SKM-1 (cell line): ENCODE data around the gene LINC00305.

Source experiments
- DNase-seq: peaks from one replicate; lab custom pipeline; 2025; ENCODE audit not compliant: unreplicated experiment; lab: John Stamatoyannopoulos, UW

LINC00305 gene

DNA sequence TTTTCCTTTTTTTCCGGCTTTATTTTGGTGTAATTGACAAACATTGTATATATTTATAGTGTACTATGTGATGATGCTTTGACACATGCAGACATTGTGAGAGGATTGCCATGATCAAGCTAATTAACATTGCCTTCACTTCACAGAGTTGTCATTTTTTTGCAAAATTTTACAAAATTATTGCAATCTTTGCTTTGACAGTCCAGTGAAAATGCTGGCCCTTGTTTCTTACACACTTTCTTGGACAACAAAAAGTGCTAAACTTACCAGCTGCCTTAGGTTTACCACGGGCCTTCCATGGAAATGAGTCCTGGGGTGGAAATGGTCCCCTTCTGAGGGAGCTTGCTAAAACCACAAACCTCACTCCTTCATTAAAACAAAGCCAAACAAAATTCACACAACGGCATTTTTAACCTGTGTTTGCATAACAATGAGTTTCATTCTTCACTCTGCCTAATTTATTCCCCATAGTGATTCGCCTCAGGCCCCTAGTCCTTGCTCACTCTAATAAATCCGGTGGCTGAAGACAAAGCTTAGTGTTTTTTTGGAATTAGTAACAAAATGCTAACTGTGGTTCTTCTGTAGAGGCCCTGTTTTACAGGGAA is 32.2 kb downstream of the LINC00305 start:
- no peak for DNase-seq

DNA sequence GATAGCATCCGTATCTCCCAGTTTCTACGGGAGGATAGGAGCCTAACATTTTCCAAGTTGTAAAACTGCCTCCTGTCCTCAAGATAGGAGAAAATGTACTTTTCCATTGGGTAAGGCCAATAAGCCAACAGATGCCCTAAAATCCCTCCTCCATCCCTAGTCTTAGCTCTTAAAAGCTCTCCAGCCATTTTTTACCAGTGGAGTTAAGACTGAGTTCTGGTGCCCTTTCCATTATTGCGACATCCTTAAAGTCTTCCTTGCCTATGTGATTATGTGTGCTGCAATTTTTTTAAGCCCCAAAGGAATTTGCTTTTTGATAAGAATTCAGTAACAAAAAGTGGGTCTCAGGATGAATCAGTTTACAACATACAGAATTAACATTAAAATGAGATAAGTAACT is 33.0 kb downstream of the LINC00305 start:
- no peak for DNase-seq

DNA sequence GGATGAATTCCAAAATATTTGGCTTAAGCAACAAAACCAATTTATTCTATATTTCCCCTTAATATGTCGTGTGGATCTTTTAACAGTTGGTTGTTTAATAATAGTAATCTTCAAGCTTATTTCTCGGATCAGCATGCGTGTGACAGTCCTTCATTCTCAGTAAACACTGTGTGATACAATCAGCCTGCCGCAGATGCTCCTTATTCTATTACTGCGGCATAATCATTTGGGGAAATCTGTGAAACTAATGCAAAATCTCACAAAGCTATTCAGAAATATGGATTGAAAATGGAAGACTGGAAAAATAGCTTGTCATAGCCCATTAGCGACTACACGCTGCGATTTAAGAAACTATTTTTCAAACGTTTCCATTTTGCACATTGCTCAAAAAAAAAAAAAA is 36.9 kb downstream of the LINC00305 start:
- DNase-seq = no peak

DNA sequence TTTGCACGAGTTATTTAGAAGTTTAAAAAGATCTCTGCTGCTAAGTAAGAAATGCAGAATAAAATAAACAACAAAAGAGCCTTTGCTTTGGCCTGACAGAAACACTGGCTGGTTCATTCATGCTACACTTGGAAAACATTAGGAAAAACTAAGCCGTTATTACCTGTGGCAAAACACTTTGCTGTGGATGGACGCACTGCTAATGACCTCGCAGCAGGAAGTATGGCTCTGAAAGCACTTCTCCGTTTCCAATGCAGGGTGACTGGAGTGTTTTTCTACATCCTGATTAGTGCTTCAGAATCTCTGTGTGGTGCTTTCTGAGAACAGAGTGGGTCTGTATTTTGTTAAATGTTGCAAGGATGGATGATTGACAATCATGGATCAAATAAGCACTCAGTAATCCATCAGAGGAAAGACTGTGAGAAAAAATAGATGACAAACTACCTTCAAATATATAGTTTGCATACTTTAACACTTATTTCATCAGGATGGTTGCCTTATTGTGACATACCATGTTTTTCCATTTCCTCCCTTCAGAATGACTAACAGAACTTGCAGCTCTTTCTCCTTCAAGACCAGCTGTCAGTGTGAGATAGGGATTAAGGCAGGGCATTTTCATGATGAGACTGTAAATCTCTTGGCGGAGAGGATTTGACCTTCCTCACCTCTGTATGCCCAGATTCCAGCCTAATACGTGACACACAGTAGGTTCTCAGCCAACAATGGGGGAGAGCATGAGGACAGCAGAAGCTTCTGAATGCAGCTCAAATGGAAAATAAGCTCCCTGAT is 38.0 kb downstream of the LINC00305 start:
- DNase-seq = peak; percentile 67

DNA sequence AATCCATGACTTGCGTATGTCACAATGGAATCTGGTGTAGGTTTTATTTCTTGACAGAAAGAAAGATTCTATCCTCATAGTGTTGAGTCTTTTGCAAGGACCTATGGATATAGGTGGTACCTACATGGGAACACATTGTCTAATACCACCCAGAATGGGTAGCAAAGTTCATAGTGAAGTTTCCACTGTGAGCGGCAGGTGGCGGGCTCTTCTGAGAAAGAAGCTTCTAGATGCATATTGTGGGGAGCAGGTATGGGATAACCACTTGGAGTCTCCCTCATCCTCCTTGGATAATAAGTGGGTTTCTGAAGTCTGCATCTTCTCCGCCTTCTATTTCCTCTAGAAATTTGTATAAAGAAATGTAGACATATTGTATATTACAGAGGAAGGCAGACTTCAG is 44.9 kb downstream of the LINC00305 start:
- DNase-seq = no peak

DNA sequence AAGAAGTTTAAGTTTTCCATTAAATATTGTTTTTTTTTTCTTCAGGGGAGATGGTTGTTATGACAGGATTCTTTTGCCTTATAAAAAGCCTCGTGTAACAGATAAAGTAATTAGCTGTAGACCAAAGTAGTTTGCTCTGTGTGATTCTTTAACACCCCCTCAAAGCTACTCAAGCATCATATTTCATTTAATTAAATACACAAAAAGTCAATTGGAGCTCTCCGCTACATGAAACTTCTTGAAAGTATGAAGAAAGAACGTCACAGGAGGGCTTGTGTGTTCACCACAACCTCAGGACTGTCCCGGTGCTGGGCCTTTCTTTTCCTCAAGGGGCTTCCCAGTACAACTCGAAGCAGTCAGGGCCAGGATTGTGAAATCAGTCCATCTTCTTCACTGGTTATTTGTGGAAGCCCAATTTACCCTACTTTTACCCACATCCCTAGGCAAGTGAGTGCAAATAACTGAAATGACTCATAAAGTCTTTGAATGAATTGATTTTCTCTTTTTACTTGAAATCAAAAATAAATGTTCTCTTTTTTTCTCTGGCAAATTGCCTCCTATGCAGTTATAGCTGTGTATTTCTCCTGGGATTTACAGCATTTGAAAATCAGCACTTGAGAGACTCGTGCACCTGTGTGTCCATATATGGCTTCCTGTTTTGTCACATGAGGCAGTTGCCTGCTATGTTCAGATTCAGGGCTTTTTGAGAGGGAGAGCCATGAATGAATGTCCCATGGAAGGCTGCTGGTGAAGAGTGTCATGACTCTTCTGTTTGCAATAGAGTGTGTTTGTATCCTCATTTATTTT is 48.6 kb downstream of the LINC00305 start:
- DNase-seq = no peak

DNA sequence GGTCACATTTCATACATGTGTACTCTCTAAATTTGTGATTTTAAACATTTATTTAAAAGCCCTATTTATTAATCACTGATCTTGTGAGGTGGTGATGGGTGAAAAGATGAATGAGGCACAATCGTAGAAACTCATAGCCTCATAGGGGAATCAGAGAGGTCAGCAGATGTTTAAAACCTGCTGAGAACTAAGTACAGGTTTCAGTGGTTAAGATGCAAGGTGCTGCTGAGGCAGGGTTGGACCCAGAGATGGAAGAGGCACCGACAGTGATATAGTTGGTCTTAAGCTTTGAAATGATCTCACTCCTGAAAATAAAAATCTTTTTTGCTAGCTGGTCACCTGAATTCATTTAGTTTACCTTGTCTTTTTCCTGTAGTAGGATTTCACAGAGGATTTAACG is 49.6 kb downstream of the LINC00305 start:
- DNase-seq = no peak

DNA sequence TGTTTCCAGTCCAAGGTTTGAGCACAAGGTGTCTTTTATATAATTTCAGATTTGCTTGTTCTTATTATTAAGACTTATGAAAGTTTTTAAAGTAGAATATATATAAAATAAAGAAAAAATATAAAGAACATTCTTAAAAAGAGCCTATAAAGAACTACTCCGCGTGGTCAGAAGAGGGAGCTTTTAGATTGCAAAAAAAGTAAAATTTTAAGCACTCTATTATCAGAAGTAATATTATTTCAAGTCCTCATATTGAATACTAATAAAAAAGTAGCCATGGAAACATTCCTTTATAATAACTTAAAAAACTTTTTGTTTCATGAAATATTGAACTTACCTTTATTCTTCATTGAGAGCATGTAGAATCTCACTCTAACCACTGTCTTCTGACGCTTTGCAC is 51.4 kb downstream of the LINC00305 start:
- DNase-seq = no peak

DNA sequence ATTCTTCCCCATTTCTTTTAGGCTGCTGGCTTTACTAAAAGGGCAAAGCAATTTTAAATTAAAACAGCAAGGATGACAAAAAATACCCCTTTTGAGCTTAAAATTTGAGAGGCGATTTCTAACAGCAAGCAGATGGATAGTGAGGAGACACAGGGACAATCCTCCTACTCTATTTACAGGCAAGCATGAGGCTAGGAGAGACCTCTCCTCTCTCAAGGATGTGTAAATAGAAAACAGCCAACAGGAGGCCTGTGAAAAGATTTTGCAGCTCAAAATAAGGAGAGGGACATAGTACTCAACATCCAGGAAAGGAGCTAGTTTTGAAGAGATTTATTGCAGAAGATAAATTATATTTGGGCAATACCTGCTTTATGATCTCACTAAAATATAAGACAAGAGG is 53.8 kb downstream of the LINC00305 start:
- no peak for DNase-seq

DNA sequence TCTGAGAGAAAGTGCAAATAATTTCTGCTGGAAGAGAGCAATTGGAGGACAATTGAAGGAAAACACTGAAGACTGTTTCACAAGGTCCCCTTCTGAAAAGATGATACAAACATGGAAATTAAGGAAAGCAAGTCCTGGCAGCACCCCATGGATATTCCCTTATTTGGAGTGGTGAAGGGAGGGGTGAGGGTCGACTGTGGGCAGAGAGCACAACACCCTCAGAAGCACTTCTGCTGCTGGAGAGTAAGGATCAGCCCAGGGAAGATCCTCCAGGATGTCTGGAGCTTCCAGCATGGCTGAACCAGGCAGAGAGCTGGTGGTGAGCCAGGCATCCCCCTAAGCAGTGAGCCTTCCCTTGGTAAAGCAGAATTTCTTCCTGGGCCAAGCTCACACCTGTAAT is 54.7 kb downstream of the LINC00305 start:
- DNase-seq = no peak

DNA sequence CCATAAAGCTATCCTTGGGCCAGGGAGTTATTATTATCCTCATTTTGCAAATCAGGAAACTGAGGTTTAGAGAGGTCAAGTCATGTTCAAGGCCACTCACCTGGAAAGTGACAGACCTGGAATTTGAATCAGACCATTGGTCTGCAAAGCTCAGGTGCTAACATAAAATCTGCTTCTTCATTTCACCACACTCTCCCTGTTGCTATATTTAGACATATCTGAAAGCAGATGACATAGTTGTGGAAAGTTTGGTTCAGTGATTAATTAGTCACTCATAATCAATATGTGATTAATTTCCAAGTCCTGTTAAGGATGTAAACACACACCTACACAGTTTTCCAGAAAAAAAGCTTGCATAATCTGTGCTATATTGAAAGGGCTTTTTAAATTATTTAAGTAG is 57.4 kb downstream of the LINC00305 start:
- no peak for DNase-seq

DNA sequence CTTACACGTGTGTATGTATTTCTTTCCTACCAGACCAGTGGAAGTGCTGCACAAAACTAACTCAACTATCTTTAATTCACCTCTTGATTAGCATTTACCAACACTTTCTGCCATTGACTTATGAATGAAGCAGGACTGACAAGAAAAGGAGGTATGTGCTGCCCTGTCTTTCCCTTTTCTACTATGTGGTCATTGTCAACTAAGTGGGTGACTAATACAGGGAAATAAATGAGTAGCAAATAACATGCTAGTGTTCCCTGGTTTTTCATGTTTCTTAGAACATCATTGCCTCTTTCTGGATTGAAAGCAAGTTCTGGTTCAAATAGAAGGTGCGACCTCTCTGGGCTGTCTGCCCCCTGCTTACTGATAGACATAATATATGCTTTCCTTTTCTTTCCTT is 58.0 kb downstream of the LINC00305 start:
- no peak for DNase-seq

DNA sequence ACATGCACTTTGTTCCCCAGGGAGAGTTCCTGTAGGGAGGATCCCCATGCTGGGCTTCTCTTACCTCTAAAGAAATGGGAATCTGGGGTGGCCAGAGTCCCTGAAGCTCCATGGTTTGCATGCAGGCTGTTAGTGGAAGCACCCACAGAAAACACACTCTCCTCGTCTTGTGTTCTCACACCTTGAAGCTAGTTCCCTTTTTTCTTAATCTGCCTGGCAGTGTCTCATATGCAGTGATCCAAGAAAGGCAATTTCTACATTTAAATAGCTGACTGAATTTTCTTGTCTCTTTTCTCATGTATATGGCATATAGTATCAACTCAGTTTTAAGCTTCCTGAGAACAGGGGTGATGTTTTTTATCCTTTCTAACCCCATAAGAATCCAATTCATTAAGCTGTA is 65.0 kb downstream of the LINC00305 start:
- DNase-seq = no peak

DNA sequence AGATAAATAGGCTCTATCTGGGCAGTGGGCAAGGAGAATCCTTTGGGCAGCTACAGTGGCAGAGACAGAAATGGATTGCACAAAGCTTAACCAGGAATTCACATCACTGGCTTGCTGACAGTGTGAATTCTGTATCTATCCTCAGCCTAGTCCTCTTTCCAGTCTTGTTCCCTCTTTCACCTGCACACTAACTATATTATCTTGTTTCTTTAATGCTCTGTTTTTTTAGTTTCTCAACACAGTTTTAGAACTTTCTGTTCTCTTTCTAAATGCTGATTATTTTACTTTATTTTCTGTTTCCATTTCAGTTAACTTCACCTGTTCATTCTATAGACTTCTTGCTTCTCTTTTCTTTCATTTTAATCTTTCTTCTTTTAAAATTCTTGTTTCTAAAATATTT is 66.4 kb downstream of the LINC00305 start:
- DNase-seq = no peak

DNA sequence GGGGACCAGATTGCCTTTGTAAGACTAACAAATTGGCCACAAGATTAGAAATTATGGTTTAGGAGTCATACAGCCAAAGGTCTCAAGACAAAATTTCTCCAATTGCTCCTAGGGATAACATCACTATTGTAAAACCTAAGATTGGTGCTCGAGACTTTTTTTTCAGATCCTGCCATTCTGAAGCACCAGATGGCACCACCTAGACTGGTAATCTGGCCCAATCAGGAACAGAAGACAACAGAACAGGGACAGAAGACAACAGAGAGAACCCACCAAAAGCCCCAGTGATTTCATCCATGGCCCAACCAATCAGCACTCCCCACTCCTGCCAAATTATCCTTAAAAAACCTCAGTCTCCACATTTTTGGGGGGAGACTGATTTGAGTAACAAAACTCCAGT is 66.8 kb downstream of the LINC00305 start:
- DNase-seq = no peak

DNA sequence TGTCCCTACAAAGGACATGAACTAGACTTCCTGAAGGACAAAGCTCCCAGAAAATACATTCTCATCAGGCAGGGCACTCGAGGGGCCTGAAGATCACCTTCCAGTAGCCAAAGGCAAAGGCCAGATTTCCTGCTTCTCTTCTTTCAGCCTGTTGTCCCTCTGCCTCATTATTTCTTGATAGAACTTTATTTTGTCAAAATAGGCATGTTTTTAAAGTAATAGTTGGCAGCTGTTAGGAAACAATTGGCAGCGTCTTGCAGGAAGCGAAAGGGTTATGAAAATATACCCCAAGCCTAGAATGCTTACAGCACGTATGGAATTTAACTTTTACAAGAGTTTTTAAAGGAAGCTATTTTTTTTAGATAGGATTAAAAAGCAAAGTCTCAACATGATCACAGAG is 74.9 kb downstream of the LINC00305 start:
- no peak for DNase-seq

DNA sequence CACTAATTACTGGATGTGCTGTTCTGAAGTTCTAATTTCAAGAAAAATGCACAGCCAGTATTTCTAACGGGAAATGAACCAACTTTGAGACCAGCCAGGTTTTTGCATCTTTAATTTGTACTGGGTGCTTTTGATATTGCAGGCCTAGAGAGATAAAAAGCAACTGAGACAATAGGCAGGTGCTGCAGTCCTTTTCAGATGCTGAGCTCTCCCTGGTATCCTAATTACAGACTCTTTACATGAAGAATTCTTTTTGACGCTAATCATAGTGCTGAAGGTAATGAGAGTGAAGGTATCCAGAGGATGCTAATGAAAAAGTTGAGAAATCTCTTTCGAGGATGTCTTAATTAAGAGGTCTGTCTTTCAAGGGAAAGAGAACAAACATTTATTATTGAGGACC is 93.9 kb downstream of the LINC00305 start:
- DNase-seq = no peak

DNA sequence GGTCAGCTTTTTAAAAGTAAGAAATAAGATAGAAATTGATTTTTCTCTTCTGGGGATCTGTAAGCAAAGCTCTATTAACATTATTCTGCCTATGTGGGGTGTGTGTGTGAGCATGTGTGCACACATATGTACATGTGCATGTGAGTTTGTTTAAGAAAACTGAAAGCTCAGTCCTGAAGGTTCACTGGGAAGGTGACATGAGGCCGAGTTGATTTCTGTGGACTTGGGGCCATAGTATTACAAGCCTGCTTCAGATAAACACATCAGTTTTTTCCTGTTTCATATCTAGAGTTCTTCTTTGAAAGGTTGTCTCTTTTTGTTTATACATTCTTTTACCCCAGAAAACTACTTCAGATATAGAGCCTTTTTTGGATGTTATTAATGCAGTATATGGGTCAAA is 95.6 kb downstream of the LINC00305 start:
- DNase-seq = no peak

DNA sequence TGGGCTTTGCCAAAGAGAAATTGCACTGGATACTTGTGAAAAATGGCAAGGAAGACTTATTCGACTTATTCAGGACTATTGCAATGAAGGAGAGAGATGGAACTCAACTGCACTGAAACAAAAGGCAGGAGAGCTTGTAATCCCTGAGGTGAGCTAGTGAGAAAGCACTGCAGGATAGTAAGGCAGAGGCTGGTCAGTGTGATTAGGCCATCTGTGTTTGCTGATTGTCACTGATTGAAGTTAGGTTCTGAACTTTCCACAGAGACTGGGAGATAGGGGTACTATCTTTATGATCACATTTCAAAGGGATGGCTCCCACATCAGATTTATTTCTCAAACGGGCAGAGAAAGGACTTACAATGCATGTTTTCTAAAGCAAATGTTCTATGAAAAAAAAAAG is 96.1 kb downstream of the LINC00305 start:
- DNase-seq = no peak

DNA sequence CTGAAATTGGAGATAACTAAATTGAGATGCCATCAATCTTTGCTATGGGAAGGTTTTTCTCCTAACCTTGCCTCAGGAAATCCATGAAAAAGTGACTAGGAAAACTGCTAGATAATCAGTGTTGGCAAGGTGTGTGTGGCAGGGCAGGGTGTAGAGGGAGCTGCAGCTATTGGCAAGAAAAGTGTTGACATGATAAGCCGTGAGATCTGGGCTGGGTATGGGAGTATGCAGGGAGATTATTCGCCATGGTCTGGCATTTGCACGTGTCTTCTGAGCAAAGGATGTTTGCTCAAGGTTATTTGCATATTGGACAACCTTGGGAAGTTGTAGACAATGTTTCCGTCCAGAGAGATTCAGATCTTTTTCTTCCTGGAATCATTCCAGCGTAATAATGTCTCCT is 104.3 kb downstream of the LINC00305 start:
- no peak for DNase-seq

DNA sequence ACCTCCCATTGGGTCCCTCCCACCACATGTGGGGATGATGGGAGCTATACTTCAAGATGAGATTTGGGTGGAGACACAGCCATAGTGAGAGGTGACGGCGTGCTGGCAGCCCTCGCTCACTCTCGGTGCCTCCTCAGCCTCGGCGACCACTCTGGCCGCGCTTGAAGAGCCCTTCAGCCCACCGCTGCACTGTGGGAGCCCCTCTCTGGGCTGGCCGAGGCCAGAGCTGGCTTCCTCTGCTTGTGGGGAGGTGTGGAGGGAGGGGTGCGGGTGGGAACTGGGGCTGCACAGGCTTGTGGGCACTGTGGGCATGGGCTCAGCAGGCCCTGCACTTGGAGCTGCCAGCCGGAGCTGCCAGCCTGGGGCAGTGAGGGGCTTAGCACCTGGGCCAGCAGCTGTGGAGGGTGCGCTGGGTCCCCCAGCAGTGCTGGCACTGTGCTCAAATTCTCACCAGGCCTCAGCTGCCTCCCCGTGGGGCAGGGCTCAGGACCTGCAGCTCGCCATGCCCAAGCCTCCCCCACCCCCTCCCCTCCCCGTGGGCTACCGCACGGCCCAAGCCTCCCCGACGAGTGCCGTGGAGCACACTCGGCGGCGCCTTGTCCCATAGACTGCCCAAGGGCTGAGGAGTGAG is 106.0 kb downstream of the LINC00305 start:
- DNase-seq = no peak
